GM18498 (cell line): ENCODE measurements around the gene TMIE.
"Not testable (repeated sequence)": the region's sequence is repeated elsewhere in the genome, so short reads cannot be mapped to it uniquely, and the experiment has no call there.

Source experiments
- ATAC-seq: cut with Tn5 transposase; IDR thresholded peaks from one replicate; pipeline ENCODE4 v1.9.1; 2021; ENCODE audit warnings: mild to moderate bottlenecking, moderate library complexity; ENCODE audit not compliant: unreplicated experiment

The TMIE gene

DNA sequence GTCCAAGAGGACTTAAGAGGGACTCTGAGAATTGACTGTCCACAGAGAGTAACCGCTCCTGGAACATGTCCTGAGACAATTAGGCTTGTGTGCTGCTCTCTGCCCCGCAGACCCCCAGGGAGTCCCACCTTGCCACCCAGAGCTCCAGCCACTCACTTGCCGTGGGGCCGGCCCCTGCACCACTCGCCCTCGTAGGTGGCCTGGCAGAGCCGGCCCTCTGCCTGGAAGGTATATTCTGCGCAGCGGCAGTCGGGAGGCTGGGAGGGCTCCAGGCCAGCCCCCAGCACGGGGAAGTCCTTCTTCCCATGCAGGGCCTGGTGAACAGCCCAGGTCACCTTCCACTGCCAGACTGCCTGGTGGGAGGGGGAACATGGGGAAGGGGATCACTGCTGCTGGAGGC is 18.2 kb upstream of the TMIE start:
- no peak for ATAC-seq

DNA sequence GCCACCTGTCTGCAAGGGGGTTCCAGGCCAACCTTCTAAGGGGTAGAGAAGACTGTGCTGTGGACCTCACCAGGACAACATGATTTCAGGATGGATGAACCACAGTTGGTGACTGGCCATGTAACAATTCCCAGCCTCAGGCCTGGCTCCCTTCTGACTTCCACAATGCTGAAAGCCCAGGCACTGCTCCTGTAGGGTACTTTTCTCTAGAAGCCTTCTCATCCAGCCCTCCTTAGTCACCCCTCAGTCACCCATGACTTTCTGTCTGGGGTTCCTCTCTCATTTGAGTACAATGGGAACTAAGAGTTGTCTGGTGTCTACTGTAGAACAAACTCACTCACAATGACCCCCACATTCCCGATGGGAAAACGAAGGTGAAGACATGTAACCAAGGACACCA is 16.3 kb upstream of the TMIE start:
- no peak for ATAC-seq

DNA sequence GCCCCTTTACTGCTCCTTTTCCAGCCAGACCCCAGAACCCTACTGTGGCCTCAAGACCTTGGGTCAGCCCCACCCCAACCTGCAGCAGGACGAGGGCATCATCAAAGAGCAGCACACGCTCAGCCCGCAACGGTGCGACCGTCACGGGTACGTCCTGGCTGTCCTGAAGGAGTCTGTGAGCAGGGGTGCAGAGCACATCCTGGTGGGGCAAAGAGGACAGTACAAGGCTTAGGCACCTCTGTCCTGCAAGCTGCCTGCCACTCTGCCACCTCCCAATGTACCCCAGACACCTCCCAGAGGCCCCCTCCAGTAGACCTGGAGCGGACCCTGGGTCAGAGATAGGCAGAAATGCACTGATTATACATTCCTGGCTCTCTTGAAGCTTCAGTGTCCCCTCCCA is 15.7 kb upstream of the TMIE start:
- no peak for ATAC-seq

DNA sequence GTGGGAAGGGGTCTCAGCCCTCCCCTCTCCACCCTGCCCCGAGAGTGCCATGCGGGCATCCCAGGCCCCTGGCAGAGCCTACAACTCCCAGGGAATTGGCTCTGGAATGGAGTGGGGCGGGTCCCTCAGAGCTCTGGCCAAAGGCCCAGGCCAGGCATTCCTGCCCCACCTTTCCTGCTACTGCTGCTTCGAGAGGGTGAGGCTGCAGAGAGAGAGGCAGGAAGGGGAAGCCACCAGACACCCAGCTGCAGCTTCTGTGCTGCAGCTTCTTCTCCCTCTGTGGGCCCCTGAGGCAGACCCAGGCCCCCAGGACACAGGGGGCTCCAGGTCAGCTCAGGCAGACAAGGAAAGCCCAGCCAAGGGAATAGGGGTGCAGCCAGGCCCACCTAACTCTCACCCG is 10.4 kb upstream of the TMIE start:
- no peak for ATAC-seq

DNA sequence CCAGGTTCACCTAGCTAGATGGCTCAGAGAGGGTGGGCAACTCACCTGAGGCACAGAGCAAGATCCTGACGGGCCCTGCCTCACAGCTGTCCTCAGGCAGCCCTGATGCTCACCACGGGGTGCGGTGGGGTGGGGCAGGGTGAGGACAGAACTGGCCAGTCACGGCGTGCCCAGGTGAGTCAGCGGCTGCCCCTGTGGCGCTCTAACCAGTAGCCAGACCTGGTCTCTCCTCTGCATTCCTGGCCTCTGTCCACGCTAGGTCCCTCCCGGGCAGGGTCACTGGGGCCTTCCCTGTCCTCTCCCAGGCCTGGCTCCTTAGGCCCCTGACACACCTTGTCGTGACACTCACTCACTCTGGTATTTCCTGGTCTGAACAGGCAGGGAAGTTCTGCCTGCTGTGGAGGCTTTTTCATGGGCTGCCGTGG is 8.6 kb upstream of the TMIE start:
- ATAC-seq: no peak

DNA sequence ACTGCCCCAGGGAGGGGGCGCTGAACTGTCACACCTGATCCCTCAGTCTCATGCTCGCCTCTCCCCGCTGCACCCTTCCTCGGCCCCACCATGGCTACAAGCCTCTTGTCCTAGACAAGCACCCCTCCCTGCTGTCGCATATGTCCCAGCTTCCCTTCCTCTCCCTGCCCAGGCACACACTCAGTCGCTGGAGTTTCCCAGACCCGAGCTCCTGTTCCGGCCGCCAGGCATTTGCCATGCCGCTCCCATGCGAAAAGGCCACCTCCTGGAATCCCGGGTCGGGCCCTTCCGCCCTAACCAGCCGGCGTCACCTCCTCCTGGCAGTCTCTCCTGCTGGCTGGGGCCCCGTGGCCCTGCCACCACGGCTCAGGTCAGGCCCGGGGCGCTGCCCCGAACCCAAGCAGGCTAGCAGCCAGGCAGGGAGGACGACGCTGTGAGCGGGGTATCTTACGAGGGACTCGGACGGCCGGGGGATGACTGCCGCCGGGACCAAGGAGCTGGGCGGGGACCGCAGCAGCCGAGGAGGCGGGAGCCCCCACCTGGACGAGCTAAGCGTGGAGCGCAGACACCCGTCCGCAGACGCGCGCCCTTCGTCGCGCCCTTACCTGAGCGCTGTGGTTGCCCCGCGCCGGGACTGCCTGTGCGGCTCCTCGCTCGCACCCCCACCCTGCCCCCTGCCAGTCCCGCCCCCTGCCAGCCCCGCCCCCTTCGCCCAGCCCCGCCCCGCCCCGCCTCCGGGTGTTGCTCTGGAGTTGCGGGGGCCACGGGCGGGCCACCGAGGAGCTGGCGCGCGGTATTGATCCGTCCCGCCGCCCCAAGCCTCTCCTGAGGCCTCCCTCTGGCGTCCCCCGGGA is 7.9 kb upstream of the TMIE start, which contains the start of gene ALS2CL:
ALS2CL (minus strand) TSS at position 642 of the 854 bp plus-strand sequence. CDS start 4,239 bp downstream, outside the sequence.
- ATAC-seq: no peak

DNA sequence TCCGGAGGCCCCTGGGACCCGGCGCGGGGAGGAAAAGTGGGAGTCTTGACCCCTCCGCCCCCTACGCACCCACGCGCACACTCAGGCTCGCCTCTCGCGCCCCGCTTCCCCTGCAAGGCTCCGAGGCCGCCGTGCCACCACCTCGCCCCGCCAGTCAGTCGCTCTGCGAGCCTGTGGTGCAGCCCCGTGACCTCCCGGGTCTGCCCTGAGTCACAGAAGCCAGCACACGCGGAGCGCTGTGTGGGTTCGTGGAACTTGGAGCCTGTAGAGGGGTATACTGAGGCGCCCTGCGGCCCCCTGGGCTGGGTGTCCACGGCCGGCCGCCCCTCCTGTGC is 7.3 kb upstream of the TMIE start:
- no peak for ATAC-seq

DNA sequence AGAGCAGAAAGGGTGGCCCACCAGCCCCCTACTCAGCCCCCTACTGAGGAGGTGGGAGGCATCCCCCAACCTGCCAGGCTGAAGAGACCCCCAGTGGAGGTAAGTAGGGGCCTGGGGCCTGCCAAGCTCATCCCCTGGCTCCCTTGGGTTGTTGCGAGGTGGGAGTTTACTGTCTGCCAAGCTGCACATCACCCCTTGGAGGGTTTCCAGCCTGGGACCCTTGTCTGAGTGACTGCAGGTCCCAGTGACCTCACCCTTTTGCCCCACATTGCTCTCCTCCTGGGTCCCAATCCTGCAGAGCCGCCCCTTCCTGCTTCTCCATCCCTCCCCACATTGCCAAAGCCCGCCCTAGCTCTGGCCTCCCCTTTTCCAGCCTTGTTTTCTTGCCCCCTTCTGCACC is 6.7 kb upstream of the TMIE start:
- ATAC-seq: no peak

DNA sequence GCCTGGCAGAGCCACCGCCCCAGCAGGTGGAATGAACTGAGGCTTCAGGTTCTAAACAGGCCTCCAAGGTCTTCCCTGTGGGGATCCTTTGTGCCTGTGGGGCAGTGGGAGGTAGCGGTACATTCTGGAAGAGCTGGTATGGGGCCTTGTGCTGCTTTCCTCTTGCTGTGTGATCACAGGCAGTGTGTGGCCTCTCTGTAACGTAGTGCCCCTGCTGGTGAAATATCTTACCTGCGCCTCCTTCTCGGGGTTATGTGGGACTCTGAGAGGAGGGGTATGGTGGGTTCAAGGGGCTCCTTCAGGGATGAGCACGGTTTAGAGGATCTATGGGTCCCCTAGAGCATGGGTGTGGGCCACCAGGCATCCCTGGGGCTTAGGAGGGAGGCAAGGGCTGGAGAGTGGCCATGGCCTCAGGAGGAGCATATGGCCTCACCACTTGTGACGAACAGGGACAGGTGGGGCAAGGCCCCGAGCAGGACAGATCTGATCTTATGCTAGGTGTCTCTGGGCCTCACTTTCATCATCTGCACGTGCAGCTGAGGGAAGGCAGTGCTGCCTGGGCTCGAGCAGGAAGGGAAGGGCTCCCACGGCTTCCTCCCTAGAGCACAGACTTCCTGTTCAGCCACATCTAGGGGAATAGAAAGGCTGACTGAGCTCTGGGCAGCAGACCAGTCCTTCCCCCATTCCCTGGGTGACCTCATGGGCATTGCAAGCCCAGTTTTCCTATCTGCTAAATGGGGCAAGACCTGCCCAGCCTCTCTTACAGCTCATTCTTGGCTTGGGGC is 5.8 kb upstream of the TMIE start:
- no peak for ATAC-seq

DNA sequence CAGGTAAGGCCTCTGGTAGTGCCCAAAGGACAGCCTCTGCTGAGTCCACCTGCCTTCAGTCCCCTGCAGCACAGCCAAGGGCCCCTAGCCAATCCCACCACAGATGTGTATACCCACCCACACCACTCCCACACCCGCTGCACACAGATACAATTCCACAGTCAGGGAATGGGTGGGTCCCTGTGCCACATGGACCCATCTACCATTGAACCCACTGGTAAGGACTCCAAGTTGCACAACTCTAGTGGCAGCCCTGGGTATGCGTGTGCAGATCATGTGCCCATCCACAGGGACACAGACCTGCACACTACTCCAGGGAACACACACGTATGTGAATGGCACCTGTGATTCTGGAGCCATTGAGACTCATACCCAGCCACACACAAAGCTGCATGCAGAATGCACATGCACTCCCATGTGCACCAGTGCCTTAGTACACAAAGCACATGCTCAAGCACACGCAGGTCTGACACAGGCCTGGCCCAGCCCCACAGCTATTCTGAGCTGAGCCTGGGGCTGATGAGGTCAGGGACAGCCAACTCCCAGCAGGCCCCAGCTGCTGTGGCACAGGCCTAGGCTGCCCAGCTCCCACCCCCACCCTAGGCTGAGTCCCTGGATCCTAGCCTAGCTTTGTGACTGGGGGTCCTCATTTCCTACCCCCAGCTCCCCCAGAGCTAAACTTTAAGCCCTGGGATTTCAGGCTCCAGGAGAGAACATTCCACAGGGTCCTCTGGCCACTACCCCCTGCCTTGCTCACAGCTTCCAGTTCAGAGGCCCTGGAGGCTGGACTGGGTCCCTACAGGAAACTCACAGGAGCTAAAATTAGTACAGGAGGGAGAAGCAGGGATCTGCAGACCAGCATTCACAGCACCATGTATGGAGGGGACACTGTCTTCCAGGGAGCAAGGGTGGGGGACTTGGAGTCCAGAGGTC is 5.0 kb upstream of the TMIE start:
- no peak for ATAC-seq

DNA sequence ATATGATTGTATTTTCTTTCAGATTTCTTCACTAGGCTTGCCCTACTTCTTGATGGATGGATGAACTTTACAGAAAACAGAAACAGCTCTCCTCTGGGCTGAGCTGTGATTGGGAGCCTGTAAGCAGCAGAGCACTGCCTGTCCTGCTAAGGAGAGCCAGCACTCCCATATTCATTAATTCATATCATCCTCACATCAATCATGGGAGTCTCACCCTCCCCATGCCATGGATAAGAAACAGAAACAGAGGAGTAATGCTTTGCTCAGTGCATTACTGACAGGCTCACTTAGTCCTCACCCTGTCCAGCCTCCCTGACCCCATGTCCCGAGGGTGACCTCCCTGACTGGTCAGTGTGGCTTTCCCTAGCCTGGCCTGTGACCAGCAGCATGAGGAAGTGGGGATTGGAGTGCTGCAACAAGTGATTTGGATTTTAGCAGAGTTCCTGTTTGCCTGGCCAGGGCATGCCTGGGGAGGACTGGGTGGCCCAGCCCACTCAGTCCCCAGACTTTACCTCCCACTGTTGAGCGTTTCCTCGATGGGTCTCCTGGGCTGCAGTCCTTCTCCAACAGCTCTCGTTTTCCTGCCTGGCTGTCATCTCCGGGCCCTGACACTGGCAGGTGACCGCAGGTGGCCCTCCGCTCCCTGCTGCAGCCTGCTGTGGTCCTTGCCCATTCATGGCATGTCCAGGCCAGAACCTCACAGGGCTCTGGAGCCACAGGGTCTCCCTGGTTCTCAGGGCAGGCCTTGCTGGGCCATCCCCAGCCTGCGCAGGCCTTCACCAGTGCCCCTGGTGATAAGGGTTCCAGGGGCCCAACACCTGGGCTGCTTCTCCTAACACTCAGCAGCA is 1.3 kb upstream of the TMIE start:
- ATAC-seq: no peak

DNA sequence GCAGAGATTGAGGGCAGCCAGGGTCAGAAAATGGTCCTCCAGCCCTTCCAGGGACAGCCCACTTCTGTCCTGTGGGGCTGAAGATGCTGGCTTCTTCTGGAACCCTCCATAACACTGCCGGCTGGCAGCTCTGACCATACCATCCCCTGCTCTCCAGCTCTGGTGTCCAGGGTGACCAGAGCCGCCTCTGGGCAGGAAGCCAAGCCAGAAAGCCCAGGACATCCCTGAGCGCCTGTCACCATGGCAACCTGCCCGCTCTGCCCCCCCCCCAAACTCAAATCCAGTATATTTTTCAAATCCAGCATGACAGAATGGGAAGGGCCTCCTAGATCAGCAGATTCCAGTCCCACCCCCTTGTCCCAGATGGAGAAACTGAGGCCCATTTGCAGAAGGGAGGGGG is 420 bp upstream of the TMIE start:
- no peak for ATAC-seq

DNA sequence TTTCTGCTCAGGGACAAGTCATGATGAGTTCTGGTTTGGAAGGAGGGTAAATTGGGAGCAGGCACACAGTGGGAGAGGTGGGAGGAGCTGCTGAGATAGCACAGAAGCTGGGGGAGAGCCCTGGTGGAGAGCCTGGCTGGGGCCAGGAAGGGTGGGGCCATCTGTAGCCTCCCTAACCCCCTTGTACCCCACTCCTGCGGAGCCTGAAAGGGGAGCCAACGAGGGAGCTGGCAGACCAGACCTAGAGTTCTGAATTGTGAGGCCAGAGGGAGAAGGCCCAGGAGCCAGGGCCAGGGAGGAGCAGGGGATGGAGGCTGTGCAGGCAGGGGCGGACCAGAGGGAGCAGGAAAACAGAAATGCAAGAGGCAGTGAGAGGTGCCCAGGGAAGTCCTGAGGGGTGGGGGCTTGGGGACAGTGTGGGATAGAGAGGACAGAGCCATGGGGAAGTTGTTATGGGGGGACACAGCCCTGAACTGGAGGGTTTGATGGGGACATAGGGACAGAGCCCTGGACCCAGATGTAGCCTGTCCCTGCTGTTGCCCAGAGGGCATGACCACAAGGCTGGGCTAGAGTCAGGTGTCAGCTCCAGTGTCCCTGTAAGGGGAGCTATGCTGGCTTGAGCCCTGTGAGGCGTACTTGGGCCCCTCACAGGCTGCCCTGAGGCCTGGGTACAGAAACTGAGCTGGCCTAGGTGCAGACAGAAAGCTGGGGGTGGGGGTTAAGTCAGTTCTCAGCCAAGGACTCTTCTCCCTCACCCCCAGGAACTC is 1.2 kb downstream of the TMIE start:
- no peak for ATAC-seq

DNA sequence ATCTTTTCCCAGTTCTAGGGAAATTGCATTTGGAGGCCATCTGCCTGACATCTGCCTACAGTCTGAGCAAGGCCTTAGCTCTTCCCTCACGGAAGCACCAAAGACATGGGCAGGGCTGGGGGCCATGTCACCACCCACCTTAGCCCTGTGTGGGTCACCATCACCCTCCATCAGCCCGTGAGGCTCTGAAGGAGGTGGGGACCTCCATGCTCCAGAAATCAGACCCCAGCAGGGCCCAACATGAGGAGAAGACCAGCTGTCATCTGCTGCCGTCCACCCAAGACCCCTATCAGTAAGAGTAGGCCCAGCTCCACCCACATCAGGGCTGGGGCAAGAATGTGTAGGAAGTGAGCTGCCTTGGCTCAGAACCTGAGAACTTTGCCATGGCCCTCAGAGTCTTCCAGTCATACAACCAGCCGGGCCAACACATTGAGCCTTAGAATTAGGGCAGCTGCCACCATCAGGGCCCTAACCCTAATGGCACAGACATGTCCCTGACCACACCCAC is 1.9 kb downstream of the TMIE start:
- ATAC-seq: no peak

DNA sequence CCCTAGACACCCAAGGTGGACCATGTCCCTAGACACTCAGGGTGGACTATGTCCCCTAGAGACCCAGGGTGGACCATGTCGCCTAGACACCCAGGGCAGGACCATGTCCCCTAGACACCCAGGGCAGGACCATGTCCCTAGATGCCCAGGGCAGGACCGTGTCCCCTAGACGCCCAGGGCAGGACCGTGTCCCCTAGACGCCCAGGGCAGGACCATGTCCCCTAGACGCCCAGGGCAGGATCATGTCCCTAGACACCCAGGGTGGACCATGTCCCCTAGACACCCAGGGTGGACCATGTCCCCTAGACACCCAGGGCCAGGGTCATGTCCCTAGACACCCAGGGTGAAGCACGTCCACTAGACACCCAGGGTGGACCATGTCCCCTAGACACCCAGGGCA is 3.2 kb downstream of the TMIE start:
- not testable (repeated sequence) for ATAC-seq

DNA sequence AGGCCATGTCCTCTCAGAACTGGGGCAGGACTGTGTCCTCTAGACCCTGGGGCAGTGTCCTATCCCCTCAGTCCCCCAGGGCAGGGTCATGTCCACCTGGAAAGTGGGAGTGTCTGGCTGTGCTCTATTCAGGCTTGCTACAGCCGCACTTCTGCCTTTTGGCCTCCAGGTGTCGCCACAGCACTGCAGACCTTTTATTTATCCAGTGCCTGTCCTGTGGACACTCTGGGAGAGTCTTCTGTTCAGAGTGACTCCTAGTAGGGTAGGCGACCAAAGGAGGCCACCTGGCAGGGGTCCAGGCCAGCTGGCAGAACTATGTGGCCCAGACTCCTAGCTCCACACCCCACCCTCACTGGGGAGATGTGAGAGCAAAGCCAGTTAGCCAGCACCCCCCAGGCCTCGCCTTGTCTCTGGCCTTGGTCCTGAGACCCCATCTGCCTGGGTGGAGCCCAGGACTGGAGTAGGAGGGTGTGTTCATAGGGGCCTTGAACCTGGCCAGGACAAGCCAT is 3.9 kb downstream of the TMIE start:
- ATAC-seq: no peak

DNA sequence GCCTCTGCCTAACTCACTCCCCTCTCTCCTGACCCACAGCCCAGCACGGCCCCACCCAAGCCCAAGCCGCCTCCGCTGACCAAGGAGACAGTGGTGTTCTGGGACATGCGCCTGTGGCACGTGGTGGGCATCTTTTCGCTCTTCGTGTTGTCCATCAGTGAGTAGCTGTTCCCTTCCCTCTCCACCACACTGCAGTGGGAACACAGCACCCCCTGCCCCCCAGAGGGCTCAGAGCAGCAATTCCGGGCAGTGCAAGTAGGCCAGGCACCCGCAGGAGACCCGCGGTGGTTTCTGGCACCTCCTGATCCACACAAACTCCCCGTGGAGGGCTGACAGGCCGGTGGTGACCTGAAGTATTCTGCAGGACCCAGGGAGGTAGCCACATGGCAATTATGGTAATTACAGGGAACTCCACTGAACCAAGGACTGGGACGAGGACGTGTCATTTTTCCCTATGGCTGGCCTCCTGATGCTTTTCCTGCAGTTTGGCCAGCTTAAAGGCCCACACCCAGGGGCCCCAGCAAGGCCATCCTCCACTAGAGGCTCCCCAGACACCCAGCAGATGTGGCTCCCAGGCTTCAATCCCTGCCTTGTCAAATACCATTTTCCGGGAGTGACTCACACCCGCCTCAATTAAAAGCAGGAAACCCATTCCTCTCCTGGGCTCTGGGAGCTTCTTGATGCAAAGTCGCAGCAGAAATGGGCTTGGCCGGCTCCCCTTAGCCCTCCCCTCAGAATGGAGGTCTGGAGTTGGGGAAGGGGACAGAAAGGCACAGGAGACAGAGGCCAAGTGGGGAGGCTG is 4.8 kb downstream of the TMIE start:
- no peak for ATAC-seq
